ENCODE measurements around the gene TMCC1.
"Not testable (repeated sequence)": the region's sequence is repeated elsewhere in the genome, so short reads cannot be mapped to it uniquely, and the experiment has no call there.

The TMCC1 gene

GRCh38 chr3:129618186-129618820 lies 275.2 kb downstream of the TMCC1 start:
- DNase-seq, result no peak

- no peak for DNase-seq
Observed at GRCh38 chr3:129617381-129618185, 275.9 kb downstream of the TMCC1 start.

GRCh38 chr3:129616713-129617112 lies 276.8 kb downstream of the TMCC1 start:
- no peak for DNase-seq

GRCh38 chr3:129616291-129616690 lies 277.2 kb downstream of the TMCC1 start:
- no peak for DNase-seq

GRCh38 chr3:129615751-129616281 lies 277.7 kb downstream of the TMCC1 start:
- DNase-seq, result no peak

- no peak for DNase-seq
Observed at GRCh38 chr3:129614927-129615363, 278.6 kb downstream of the TMCC1 start.

- no peak for DNase-seq
Observed at GRCh38 chr3:129614435-129614834, 279.1 kb downstream of the TMCC1 start.

GRCh38 chr3:129613367-129613740 lies 280.2 kb downstream of the TMCC1 start:
- DNase-seq, result no peak

- DNase-seq, result no peak
Observed at GRCh38 chr3:129612534-129613366, 280.8 kb downstream of the TMCC1 start.

- peak; percentile 34 for DNase-seq
Observed at GRCh38 chr3:129611812-129612533, 281.5 kb downstream of the TMCC1 start.

GRCh38 chr3:129611446-129611800 lies 282.1 kb downstream of the TMCC1 start:
- DNase-seq, result no peak

- not testable (repeated sequence) for DNase-seq
Observed at GRCh38 chr3:129610794-129611445, 282.6 kb downstream of the TMCC1 start.

GRCh38 chr3:129610276-129610675 lies 283.2 kb downstream of the TMCC1 start:
- no peak for DNase-seq

- no peak for DNase-seq
Observed at GRCh38 chr3:129609591-129610182, 283.8 kb downstream of the TMCC1 start.

GRCh38 chr3:129608936-129609590 lies 284.4 kb downstream of the TMCC1 start:
- no peak for DNase-seq

- peak; percentile 80 for DNase-seq
Observed at GRCh38 chr3:129608087-129608935, 285.2 kb downstream of the TMCC1 start.

- DNase-seq, result no peak
Observed at GRCh38 chr3:129607391-129608068, 286.0 kb downstream of the TMCC1 start.

GRCh38 chr3:129606636-129607390 lies 286.7 kb downstream of the TMCC1 start, which contains the start of gene PLXND1:
TSS of gene PLXND1 (minus strand) at chr3:129606676. CDS start at chr3:129606639, 37 bp downstream.
- DNase-seq, result peak; percentile 61

Measured in fibroblast of skin of right quadriceps (primary cell).